Measurements from ENCODE around the gene IRF3.

The IRF3 gene

DNA sequence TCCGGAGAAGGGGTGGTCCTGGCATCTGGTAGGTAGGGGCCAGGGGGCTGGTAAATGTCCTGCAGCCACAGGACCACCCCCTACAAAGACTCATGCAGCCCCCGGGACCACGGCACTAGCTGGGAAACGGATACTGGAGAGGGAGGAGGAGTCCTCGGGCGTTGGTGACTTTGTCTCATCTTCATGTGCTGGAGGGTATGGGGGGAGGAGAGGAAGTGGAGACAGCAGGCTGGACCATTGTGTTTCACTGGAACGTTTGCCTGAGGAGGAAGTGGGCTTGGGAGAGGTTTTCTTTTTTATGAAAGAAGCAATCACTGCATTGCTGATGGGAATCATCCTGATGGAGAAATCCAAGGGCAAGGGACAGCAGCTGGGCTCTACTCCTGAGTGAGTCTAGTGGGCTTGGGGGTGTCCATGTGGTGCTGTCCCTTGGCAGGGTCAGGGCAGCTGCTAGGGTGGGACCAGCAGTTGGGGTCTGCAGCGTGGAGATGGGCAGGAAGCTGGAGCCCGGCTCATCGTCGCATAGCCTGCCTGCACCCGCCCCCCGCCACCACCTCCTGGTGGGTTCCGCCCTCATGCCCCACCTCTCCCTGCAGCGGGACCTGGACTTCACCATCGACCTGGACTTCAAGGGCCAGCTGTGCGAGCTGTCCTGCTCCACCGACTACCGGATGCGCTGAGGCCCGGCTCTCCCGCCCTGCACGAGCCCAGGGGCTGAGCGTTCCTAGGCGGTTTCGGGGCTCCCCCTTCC lies 22.1 kb upstream of the IRF3 start:
- no peak for DNase-seq (ENCODE audit: low spot score)

DNA sequence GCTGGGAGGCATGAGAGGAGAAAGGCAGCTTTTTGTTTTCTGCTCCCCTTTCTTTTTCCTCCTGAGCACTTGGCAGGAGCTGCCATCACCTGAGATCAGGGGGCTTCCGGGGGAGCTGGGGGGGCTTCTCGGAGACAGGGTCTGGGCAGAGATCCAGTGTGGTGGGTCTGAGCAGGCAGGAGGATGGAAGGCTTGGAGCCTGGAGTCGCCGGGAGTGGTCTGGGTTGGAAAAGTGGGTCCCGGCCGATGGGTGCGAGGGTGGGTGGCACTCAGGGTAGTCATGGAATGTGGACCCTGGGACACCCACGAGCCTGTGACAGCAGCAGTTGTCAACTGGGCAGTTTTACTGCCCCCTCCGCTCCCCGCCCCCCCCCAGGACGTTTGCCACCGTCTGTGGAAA lies 21.5 kb upstream of the IRF3 start:
- DNase-seq (ENCODE audit: low spot score) = no peak

DNA sequence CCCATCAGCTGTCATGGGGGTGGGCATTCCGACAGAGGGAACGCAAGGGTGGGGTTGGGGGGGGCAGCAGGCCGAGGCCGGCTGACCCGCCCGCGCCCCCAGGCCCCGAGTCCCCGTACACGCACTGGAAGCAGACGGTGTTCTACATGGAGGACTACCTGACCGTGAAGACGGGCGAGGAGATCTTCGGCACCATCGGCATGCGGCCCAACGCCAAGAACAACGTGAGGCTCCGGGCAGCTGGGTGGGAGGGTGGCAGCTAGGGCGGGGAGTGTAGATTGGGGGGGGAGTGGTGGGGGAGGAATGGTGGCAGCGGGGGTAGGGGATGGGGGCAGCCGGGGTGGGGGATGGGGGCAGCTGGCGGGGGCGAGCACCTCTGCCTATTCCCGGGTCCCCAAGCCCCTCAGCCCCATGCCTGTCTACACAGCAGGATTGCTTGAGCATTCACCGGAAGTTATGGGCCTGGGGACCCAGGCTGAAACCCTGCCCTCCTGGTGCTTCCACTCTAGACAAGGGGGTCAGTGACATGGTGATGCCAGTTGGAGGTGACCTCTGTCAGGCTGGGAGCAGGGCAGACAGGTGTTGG lies 20.9 kb upstream of the IRF3 start:
- no peak for DNase-seq (ENCODE audit: low spot score)

DNA sequence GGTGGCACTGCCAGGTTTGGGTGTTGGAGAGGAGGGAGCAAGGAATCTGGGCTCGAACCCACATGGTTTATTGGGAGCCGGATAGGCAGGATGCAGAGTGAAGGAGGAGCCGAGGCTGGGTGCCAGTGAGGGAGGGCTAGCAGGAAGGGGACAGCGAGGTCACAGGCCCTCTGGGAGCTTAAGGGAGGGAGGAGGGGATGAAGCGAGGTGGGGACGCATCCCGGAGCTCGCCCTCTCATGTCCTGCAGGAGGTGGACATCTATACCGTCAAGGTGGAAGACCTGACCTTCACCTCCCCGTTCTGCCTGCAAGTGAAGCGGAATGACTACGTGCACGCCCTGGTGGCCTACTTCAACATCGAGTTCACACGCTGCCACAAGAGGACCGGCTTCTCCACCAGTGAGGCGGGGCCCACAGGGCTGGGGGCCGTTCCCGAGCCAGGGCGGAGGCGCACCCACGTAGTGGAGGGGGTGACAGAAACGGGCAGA lies 20.2 kb upstream of the IRF3 start:
- DNase-seq (ENCODE audit: low spot score) = no peak

DNA sequence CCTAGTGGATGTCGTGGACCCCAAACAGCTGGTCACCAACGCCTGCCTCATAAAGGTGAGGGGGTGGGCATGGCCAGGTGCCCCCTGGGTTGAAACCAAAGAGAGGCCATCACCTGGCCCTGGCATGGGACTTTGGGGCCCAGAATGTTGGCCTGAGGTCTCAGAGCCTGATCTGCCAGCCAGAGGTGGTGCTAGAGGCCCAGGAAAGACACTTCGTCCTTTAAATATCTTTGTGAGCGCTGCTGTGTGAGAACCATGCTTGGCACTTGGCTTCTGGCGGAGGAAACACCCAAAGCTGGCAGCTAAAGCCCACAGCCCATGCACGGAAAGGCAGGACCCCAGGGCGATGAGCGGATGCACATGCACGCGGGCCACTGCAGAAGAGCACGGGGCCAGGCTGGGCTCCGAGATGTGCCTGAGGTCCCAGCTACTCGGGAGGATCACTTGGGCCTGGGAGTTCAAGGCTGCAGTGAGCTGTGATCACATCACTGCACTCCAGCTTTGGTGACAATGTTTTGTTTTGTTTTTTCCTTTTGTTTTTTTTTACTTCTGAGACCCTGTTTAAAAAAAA lies 19.4 kb upstream of the IRF3 start:
- DNase-seq (ENCODE audit: low spot score) = no peak

DNA sequence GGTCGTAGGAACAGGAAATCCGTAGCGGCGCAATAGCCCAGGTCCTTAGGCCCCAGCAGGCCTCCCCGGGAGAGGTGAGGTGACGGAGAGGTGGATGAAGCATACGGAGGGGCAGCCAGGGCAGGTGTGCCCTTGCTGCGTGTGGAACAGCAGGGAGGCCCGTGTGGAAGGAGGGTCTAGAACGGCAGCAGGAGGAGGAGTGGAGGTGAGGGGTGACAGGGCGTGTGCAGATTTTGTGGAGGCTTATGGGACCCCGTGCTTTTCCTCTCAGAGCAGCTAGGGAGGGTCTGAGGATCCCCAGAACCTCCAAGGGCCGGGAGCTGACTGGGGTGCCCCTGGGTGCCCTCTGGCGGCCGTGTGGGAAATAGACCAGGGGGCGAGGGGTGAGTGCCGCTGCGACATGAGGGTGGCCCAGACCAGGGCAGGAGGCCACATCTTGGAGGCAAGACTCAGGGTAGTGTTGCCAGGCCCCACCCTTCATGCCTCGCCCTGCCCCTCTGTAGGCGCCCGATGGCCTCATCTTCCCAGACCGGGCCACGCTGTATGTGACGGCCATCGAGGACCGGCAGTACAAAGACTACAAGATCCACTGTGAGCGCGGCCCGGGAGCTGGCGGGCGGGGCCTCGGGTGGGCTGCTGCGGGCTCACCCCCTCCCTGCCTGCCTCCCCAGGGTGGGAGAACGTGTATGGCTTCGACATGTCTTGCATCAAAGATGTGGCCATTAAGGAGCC lies 18.8 kb upstream of the IRF3 start:
- DNase-seq (ENCODE audit: low spot score) = peak; percentile 42

DNA sequence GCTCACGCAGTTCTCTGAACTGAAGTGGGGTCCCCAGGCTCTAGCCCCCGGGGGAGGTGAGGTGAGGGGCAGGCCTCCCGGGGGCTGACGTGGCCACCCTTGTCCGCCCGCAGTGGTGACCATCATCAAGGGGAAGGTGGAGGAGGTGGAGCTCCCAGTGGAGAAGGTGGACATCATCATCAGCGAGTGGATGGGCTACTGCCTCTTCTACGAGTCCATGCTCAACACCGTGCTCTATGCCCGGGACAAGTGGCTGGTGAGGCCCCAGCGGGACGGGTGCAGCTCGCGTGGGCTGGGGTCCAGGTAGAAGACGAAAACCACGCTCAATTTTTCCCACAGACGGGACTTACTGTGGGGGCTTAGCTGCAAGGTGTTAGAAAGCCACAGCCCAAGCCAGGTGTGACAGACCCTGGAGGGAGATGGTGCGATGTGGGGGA lies 18.2 kb upstream of the IRF3 start:
- no peak for DNase-seq (ENCODE audit: low spot score)

DNA sequence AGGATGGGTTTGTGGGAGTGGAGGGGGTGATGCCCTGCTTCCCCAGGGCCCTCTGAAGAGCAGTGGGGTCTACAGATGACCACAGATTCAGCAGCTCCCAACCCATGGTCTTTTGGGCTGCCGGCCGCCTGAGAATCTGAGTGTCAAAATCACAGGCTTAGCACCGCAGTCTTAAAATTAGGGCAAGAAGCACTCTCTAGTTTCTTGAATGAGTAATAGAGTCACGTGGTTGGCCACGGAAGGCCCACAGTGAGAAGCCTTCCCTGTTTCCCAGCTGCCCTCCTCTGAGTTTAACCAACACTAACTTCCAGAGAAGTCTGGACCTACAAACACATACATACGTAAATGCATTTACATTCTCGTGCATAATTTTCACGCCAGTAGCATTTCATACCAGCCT lies 16.6 kb upstream of the IRF3 start:
- DNase-seq (ENCODE audit: low spot score) = peak; percentile 38

DNA sequence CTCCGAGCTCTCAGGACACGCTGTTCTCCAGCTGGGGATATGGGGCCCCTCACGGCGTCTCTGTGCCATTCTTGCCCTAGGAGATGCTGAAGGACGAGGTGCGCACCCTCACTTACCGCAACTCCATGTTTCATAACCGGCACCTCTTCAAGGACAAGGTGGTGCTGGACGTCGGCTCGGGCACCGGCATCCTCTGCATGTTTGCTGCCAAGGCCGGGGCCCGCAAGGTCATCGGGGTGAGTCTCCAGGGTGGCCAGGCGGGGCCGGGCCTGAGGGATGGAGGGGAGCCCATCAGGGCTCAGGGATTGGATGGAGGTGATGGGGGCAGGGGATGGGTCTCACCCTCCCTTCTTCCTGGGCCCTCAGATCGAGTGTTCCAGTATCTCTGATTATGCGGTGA lies 16.2 kb upstream of the IRF3 start:
- no peak for DNase-seq (ENCODE audit: low spot score)

DNA sequence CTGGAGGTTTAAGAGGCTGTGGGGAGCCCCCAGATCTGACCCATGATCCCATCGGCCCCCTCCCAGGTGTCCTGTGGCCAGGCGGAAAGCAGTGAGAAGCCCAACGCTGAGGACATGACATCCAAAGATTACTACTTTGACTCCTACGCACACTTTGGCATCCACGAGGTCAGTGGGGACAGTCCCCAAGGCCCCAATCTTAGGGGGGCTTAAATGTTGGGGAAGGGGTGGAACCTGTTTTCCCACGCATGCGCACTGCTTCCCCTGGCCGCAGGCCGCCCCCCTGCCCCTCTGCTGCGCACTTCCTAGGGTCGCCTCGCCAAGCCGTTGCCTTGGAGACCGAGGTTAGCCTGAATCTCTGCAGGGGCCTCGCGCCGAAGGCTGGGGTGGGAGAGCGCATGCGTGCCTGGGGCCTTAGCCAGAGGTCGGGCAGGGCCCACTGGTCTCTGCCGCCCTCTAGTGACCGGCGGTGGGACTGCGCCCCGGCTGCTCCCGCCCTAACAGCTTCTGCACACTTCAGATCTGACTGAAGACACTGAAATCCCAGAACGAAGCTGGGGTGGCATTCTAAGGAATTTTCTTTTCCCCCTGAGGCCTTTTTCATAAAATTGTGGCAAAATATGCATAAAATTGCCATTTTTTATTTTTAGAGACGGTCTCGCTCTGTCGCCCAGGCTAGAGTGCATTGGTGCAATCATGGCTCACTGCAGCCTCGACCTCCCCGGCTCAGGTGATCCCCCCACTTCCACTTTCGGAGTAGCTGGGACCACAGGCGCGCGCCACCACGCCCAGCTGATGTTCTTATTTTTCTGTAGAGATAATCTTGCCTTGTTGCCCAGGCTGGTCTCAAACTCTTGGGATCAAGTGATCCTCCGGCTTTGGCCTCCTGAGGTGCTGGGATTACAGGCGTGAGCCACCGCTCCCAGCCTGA lies 15.0 kb upstream of the IRF3 start:
- DNase-seq (ENCODE audit: low spot score) = peak; percentile 96

DNA sequence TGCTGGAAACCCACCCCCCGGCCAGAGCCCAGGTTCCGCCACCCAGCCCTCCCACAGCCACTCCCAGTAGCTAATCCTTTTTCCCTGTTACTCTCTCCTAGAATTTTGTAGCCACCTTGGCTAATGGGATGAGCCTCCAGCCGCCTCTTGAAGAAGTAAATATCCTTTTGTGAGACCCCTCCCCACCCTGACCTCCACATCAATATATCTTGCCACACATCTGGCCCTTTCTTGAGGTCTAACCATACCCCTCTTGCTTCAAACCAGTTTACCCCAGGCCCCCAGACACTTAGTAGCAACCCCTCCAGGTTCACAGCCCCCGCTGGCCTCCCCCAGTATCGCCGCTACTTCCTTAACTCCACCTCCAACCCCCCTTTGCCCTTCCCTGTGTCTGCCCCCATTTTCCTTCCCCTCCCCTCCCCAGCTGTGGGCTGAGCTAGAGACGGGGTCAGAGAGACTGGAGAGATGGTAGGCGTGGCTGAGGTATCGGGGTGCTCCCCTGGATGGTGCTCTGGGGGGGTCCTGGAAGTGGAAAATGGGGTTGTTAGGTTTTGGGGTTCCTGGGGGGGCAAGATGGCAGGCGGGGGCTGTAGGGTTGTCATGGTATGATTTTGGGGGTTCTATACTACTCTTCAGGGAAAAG lies 14.2 kb upstream of the IRF3 start:
- no peak for DNase-seq (ENCODE audit: low spot score)

DNA sequence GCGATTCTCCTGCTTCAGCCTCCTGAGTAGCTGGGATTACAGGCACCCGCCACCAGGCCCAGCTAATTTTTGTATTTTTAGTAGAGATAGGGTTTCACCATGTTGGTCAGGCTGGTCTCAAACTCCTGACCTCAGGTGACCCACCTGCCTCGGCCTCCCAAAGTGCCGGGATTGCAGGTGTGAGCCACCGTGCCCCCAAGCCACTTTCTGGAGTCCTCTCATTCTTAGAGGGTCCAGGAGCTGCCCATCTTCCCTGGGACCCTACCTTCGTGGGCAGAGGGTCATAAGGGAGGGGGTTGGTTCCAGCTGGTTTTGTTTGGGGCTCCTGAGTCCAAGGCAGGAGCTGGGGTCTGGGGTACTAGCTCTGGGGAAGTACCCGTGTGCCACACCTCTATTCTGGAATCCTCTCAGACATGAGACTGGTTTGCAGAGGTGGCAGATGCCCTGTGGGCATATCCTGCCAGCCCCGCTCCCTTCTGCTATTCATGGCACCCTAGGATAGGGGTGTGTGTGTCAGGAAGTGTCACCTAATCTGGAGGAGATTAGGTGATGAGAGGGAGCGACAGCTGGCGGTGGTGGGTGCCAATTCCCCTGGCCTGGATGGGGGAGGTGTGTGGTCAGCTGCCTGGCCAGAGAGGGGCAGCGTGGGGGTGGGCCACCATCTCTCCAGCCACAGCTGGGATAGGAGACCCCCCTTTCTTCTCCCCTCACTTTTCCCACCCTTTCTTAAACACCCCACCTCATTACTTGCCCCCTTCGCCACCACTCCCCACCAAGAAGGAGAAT lies 13.5 kb upstream of the IRF3 start:
- no peak for DNase-seq (ENCODE audit: low spot score)

DNA sequence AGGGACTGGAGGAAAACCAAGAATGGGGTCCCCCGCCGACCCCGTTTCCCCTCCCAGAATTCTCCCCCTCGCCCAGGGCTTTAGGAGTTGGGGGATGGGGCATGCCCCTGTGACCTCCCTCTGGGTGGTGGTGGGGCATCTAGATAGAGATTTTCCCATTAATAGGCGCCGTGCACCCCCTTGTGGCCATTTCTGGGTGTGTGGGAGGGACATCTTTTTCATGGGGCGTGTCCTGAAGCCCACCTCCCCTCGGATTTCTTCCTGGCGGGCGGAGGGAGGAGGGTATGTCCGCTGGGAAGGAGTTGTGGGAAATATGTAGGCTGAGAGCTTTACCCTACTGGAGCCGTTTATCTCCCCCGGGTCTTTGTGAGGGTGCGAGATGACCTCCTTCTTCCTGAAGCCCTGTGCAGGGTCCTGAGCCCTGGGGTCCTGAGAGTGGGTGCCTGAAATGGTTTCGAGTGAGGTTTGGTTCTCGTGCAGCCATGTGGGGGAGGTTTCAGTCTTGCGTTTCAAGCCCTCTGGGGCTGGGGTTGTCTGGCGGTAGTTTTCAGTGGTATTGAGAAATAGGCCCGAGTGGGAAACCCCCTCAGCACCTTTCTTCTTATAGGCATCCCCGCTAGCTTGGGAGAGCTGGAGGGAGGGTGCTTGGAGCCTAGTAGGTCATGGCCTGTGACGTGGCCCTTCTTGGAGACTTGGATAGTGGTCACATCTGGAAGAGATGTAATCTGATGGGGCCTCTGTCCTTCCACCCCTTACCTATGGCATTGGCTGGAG lies 12.4 kb upstream of the IRF3 start:
- peak; percentile 69 for DNase-seq (ENCODE audit: low spot score)

DNA sequence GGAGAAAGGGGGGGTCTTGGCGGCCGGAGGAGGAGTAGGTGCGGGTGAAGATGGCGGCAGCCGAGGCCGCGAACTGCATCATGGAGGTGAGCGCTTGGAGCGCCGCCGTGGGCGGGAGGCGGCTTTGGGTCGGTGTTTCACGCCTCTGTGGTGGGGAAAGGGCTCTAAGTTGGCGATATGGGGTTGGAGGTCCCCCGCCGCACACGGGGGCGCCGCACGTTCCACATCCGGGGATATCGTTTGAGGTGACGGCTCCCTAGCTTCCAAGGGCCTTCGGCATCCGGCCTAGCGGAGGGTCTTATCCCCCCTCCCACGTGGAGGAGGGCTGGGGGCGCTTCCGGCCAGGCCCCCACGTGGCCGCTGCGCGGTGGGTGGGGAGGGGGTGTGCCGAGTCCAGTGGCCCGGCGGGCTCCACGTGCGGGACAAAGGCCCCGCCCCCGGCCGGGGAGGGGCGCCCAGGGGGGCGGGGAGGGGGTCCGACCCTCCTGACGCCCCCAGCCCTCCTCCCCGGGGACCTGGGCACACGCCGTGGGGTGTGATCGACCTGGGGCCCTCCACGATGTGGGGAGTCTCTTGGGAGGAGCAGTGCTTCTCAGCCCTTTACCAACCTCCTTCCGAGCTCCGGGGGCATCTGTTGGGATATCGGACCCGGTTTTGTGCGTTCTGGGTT lies 11.7 kb upstream of the IRF3 start, which contains the start of gene PRMT1:
Gene PRMT1, plus strand, starts transcription at position 41 of the 670 bp plus-strand sequence. Its CDS starts 10 bp downstream, at position 51.
- peak; percentile 66 for DNase-seq (ENCODE audit: low spot score)

DNA sequence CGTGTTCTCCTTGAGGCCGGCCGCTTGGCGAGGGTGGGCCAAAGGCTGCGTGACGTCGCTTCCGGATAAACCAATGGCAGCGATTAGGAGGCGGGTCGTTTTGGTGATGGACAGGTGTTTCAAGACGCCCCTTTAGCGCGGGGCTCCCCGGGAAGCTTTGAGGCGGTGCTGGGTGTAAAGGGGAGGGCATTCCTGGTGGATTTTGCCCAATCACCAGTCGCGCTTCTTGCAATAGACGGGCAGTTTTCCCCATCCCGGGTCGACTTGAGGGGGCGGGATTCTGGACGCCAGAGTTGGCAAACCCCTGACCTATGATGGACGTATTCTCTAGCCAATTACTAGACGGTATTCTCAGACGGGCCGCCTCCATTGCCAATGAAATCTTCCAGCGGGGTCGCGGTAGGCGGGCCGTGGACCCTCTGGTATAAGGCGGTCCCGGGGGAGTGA lies 11.2 kb upstream of the IRF3 start:
- peak; percentile 96 for DNase-seq (ENCODE audit: low spot score)

DNA sequence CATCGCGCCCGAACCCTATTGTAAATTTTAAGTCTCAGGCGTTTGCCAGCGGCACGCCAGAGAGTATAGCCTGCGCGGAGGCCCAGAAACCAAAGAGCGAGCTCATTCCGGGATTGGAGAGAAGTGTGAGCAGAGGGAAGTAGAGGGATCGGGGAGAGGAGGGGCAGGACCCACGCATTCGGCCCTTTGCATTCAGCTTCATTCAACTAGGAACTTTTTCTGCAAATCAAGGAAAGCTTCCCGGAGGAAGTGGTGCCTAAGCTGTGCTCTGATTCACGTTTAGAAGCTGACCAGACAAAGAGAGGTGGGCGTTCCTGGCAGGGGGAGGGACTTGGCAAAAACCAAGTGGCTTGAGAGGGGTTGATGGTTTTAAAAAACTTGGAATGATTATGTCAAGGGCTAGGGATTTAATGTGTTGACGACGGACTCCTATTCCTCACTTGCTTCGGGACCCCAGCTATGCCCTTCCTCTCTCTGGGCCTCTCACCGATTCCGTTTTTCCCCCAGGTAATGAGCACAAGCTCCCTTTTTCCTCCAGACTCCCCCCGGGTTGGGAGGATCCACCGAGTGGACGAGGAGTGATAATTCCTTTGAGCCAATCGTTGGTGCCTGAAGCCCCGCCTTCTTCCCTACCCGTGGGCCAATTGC lies 10.6 kb upstream of the IRF3 start:
- peak; percentile 91 for DNase-seq (ENCODE audit: low spot score)

DNA sequence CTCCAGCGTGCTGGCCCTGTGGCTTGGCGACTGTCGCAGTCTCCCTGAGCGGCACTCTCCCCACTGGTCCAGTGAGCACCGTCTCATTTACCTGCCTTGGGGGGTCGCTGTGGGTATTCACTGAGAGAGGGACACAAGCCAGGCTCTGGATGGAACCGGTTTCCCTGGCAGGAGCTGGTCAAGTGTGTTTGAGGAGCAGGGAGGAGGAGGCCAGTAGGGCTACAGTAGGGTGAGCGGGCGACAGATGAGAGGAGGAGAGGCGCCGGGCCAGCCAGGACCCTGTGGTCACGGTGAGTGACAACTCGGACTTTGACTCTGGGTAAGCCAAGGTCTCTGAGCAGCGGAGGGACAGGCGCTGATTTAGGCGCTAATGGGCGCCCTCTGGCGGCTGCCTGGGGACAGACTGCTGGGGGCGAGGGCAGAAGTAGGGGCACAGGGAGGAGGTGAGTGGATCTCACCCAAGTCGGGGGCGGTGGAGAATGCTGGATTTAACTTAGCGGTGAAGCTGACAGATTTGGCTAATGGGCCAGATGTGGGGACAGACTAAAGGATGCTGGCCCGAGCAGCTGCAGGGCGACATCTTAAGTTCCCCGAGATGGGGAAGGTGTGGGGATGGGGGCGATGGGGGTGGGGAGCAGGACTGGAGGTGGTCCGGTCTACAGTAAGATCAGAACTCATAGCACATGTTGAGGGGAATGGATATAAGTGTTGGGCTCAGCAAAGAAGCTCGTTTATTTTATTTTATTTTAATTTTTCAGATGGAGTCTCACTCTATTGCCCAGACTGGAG lies 6.7 kb upstream of the IRF3 start:
- peak; percentile 82 for DNase-seq (ENCODE audit: low spot score)
